ENCODE measurements around the gene WDR27.

The WDR27 gene

GRCh38 chr6:169741344-169741743 lies 39.5 kb upstream of the WDR27 start:
- H3K9me3 ChIP-seq (ENCODE audit: insufficient read depth, low read length) = no peaks in the 10 kb centered on the region
- H3K4me2 ChIP-seq (ENCODE audit: low read depth, low read length, poor library complexity, severe bottlenecking) = no peak overlapping the region
- no peaks in the 10 kb centered on the region; the same call in 1 of the 2 replicates for H3F3A ChIP-seq (ENCODE audit: insufficient read depth)
- no peaks in the 10 kb centered on the region for H3K36me3 ChIP-seq (ENCODE audit: low read length)
- H3K9me2 ChIP-seq (replicated peaks; ENCODE audit: insufficient read depth, low read length) = no peaks in the 10 kb centered on the region
- H4K20me1 ChIP-seq (ENCODE audit: low read depth, low read length) = no peaks in the 10 kb centered on the region
- no peaks in the 10 kb centered on the region for H3K79me2 ChIP-seq (ENCODE audit: insufficient read depth, low read length)
- H3K27me3 ChIP-seq (ENCODE audit: low read length) = no peaks in the 10 kb centered on the region
- TF ChIP-seq EZH2phosphoT487 (conservative IDR thresholded peaks at IDR 0.05; ENCODE audit: low read length) (no peak), CTCF (IDR thresholded peaks at IDR 0.05; ENCODE audit: insufficient read depth, low read length, poor library complexity, severe bottlenecking) (no peak)
- H3K27ac ChIP-seq (ENCODE audit: low read depth, low read length) = no peak overlapping the region
- no peak overlapping the region for H3K4me3 ChIP-seq (ENCODE audit: insufficient read depth, low read length, poor library complexity, severe bottlenecking)
- H3K9ac ChIP-seq (ENCODE audit: low read length) = no peak overlapping the region
- no peak overlapping the region for H2AFZ ChIP-seq (ENCODE audit: low read depth, low read length, severe bottlenecking)

GRCh38 chr6:169738976-169739529 lies 37.2 kb upstream of the WDR27 start:
- H3K27me3 ChIP-seq (ENCODE audit: low read length) = no peaks in the 10 kb centered on the region
- no peaks in the 10 kb centered on the region for H3F3A ChIP-seq (ENCODE audit: insufficient read depth)
- H2AFZ ChIP-seq (ENCODE audit: low read depth, low read length, severe bottlenecking) = no peak overlapping the region
- no peaks in the 10 kb centered on the region for H3K9me2 ChIP-seq (replicated peaks; ENCODE audit: insufficient read depth, low read length)
- H3K36me3 ChIP-seq (ENCODE audit: low read length) = no peaks in the 10 kb centered on the region
- H3K9ac ChIP-seq (ENCODE audit: low read length) = no peak overlapping the region
- no peaks in the 10 kb centered on the region for H3K9me3 ChIP-seq (ENCODE audit: insufficient read depth, low read length)
- H4K20me1 ChIP-seq (ENCODE audit: low read depth, low read length) = no peaks in the 10 kb centered on the region
- TF ChIP-seq EZH2phosphoT487 (conservative IDR thresholded peaks at IDR 0.05; ENCODE audit: low read length) = no peak
- no peak for TF ChIP-seq CTCF (IDR thresholded peaks at IDR 0.05; ENCODE audit: insufficient read depth, low read length, poor library complexity, severe bottlenecking)
- no peak overlapping the region for H3K4me3 ChIP-seq (ENCODE audit: insufficient read depth, low read length, poor library complexity, severe bottlenecking)
- H3K4me2 ChIP-seq (ENCODE audit: low read depth, low read length, poor library complexity, severe bottlenecking) = no peak overlapping the region
- no peaks in the 10 kb centered on the region for H3K79me2 ChIP-seq (ENCODE audit: insufficient read depth, low read length)
- no peak overlapping the region for H3K27ac ChIP-seq (ENCODE audit: low read depth, low read length)

GRCh38 chr6:169738204-169738975 lies 36.6 kb upstream of the WDR27 start:
- Histone ChIP-seq H3K9me3 (ENCODE audit: insufficient read depth, low read length) (no peaks in the 10 kb centered on the region), H3F3A (ENCODE audit: insufficient read depth) (no peaks in the 10 kb centered on the region), H3K27ac (ENCODE audit: low read depth, low read length) (no peak overlapping the region), H3K4me2 (ENCODE audit: low read depth, low read length, poor library complexity, severe bottlenecking) (no peak overlapping the region), H3K27me3 (ENCODE audit: low read length) (no peaks in the 10 kb centered on the region), H3K4me3 (ENCODE audit: insufficient read depth, low read length, poor library complexity, severe bottlenecking) (no peak overlapping the region), H3K9ac (ENCODE audit: low read length) (no peak overlapping the region), H3K36me3 (ENCODE audit: low read length) (no peaks in the 10 kb centered on the region), H3K79me2 (ENCODE audit: insufficient read depth, low read length) (no peaks in the 10 kb centered on the region), H4K20me1 (ENCODE audit: low read depth, low read length) (no peaks in the 10 kb centered on the region), H3K9me2 (replicated peaks; ENCODE audit: insufficient read depth, low read length) (no peaks in the 10 kb centered on the region), H2AFZ (ENCODE audit: low read depth, low read length, severe bottlenecking) (no peak overlapping the region)
- TF ChIP-seq CTCF (IDR thresholded peaks at IDR 0.05; ENCODE audit: insufficient read depth, low read length, poor library complexity, severe bottlenecking) (no peak), EZH2phosphoT487 (conservative IDR thresholded peaks at IDR 0.05; ENCODE audit: low read length) (no peak)
